OCI-LY1 (cell line): ENCODE results near the gene OR2AG1.

Experiments
- EZH2 ChIP-seq: fragments of 200-600 bp; sonication (generic), shearing (Covaris generic); IDR thresholded peaks from 2 replicates; pipeline ENCODE4 v1.8.0; 2017; ENCODE audit warnings: borderline replicate concordance, mixed run types, mild to moderate bottlenecking, antibody characterized with exemption, low read length, moderate library complexity, mixed read lengths
- TF ChIP-seq, protein P1 (sequence below): fragments of 200-600 bp; sonication (generic), shearing (Covaris generic); IDR thresholded peaks from 2 replicates; pipeline ENCODE4 v1.5.1; 2017; ENCODE audit warnings: mild to moderate bottlenecking, antibody characterized with exemption, low read length, moderate library complexity, mixed read lengths

DNA sequence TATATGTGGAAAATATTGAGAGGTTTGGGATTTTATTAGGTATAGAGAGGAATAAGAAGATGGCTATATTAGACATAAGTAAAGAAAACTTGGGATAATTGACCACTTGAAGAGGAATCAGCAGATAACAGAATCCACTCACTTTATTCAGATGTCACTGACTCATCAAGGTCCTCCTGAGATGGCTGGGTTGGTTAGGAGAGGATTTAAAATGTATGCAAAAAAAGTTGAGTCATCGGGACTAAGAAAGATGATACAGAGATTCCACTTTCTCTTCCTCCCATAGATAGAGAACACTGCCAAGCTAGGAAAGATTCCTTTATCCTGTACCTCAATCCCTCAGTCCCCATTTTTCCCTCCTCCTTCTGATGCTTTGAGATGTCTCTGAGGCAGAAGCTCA, 16.6 kb downstream of the OR2AG1 start, which contains the start of gene OR6A2:
- TF ChIP-seq, protein P1, sequence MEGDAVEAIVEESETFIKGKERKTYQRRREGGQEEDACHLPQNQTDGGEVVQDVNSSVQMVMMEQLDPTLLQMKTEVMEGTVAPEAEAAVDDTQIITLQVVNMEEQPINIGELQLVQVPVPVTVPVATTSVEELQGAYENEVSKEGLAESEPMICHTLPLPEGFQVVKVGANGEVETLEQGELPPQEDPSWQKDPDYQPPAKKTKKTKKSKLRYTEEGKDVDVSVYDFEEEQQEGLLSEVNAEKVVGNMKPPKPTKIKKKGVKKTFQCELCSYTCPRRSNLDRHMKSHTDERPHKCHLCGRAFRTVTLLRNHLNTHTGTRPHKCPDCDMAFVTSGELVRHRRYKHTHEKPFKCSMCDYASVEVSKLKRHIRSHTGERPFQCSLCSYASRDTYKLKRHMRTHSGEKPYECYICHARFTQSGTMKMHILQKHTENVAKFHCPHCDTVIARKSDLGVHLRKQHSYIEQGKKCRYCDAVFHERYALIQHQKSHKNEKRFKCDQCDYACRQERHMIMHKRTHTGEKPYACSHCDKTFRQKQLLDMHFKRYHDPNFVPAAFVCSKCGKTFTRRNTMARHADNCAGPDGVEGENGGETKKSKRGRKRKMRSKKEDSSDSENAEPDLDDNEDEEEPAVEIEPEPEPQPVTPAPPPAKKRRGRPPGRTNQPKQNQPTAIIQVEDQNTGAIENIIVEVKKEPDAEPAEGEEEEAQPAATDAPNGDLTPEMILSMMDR, result no peak
- no peak for TF ChIP-seq EZH2
